HG03521 (cell line): ENCODE measurements around the gene IL15RA.
"Not testable (repeated sequence)": the region's sequence is repeated elsewhere in the genome, so short reads cannot be mapped to it uniquely, and the experiment has no call there.

Experiments used
- ATAC-seq: cut with Tn5 transposase; IDR thresholded peaks from one replicate; pipeline ENCODE4 v1.9.1; 2021; ENCODE audit warnings: mild to moderate bottlenecking, moderate library complexity; ENCODE audit not compliant: unreplicated experiment

Gene IL15RA

DNA sequence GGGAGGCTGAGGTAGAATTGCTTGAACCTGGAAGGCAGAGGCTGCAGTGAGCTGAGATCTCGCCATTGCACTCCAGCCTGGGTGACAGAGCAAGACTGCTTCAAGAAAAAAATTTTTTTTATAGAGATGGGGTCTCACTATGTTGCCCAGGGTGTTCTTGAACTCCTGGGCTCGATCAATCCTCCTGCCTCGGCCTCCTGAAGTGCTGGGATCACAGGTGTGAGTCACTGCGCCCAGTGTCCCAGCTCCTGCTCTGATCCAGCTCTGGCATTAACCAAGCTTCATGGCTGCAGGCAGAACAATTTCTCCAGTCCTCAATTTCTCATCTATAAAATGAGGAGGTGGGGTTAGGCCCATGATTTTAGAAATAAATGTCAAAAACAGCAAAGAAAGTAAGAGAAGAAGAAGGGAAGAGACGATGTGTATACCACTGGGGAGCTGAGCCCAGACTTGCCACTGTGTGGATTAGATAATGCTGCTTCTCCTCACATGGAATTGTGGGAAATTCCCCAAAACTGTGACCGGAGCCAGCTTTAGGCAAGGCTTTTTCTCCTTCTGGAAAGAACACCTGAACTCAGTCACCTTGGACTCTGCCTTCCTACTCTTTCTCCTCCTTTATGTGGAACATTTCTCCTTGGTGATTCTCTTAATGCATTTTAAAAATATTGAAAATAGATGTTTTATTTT is 25.5 kb downstream of the IL15RA start:
- ATAC-seq, result no peak

DNA sequence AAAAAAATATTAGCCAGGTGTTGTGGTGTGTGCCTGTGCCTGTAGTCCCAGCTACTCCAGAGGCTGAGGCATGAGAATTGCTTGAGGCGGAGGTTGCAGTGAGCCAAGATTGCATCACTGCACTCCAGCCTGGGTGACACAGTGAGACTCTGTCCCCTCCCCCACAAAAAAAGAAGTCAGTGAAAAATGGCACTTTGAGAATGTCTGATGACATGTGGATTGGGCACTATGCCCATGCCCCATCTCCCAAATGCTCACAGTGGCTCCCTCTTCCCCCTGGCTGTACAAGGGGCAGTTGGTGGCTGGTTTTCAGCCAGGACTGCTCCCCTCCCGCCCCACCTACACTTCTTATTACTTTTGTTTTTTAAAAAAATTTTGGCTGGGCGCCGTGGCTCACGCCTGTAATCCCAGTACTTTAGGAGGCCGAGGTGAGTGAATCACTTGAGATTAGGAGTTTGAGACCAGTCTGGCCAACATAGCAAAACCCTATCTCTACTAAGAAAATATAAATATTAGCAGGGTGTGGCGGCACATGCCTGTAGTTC is 26.1 kb downstream of the IL15RA start:
- ATAC-seq, result no peak

DNA sequence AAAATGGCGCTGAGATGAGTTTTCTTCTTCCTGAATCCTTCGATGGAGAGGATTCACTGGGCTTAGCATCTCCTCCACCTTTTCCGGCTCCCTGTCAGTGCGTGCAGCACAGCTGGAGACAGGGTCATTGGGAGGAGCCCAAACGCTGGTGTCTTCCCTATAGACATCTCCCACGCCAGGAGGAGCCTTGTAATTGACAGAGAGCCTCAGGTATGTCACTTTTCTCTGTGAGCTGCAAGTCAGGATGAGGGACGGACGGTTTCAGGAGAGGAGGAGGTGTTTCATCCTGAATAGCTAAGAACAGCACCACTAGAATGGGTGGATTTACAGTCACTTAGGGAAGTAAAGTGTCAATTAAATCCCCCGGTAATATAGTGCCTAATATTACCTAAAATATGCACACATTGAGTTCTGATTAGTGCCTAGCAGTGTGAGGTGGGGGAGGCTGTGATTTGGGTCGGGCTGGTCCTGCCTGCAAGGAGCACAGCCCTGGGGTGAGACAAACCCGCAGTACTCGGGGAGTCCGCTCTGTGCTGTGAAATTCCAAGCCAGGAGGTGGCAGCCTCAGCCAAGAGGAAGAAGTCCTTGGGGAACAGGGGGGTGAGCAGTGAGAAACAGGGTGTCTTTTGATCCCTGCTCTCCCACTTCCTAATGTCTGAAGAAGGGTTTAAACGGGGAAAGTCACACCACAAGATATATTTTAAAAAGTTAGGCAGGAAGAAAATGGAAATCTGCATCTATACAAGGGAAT is 28.2 kb downstream of the IL15RA start:
- no peak for ATAC-seq

DNA sequence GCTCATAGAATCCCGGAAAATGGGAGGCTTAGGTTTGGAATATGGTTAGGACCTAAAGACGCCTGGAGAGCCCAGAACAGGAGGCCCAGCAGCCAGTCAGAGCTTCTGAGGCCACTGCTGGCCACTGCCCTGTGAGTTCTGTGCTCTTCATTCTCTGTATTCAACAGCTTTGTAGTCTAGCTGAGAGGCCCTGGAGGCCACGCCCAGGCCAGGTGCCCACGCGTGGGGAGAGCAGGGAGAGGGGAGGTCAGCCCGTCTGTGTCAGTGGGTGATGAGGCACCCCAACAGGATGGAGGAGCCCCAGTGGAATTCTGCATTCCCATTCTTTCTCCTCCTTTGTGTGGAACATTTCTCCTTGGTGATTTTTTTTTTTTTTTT is 29.1 kb downstream of the IL15RA start:
- no peak for ATAC-seq

DNA sequence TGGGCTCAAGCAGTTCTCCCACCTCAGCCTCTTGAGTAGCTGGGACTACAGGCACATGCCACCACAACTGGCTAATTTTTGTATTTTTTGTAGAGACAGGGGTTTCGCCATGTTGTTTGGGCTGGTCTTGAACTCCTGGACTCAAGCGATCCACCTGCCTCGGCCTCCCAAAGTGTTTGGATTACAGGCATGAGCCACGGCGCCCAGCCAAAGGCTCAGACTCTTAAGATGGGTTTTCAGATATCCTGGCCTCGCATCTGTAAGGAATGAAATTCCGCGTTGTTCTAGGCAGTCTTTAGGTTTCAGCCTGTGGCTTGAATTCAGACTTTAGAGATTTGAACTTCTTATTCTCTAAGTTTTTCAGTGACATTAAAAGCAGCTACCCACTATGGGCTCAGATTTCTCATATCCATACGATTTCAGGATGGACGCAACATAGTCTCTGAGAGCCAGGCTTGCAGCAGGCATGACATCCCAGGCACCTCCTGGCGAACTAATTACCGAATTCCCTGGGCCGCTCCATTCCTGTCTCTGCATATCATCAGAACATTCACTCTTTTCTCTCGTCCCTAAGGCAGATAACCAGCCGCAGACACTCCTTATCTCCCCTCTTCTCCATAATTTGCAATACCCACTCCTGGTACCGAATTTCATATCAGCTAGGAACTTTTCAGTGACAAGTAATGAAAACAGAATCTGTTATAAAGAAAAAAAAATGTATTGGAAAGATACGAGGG is 29.7 kb downstream of the IL15RA start:
- ATAC-seq, result no peak

DNA sequence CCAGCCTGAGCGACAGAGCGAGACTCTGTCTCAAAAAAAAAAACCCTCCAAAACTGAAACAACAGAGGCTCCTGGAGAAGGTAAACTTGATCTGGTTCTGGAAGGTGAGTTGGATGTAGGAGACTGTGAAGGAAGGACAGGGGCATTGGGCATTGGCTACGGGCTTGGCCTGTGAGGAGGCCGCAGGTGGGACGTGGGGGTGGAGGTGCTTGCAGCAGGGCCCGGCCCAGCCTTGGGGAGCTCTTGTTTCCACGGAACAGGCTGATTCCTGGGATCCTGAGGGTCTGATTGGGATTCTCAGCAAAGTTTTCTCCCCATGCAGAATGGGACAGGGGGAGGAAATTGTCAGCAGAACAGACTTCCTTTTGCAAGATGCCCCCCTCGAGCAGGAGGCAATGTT is 30.6 kb downstream of the IL15RA start:
- no peak for ATAC-seq

DNA sequence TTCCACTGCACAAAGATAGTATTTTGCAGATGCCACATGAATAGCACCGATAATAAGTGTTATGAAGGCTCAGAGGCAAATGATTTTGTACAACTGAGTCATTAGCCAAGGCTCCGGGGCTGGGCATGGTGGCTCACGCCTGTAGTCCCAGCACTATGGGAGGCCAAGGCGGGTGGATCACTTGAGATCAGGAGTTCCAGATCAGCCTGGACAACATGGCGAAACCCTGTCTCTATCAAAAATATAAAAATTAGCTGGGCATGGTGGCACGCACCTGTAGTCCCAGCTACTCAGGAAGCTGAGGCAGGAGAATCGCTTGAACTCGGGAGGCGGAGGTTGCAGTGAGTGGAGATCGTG is 30.9 kb downstream of the IL15RA start:
- ATAC-seq, result not testable (repeated sequence)

DNA sequence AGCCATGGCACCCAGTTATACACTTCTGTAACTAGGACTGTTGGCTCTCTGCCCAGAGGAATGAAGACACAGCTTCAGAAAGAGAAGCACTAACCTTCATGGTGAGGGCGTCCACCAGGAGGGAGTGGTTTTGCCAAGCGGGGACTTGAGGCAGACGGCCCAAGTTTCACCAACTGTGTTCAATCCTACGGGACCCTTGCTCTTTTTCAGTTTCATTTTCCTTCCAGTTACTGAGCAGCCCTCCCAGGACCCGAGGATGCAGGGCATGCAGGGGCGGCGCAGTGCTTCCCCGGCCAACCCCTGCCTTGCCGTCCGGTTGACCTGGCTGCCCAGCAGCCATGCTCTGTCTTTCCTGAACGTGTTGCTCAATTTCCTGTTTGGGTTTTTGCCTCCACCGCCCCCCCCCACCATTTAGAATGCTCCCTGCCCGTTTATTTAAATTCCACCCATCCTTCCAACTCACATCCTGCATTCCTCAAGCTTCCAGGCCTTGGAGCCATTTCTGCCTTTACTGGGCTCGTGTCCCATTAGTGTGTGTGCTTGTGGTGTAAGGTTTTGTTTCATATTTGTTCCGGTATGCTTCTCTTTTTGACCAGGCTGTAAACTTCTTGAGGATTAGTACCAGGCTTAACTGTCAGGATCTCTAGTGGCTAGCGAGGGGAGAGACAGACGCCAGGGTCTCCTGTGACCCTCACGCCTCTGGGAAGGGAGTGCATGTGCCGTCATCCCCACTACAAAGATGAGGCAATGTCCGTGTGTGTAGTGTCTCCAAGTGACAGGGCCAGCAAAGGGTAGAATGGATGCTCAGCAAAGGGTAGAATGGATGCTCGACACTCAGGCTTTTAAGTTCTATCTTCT is 31.6 kb downstream of the IL15RA start:
- no peak for ATAC-seq

DNA sequence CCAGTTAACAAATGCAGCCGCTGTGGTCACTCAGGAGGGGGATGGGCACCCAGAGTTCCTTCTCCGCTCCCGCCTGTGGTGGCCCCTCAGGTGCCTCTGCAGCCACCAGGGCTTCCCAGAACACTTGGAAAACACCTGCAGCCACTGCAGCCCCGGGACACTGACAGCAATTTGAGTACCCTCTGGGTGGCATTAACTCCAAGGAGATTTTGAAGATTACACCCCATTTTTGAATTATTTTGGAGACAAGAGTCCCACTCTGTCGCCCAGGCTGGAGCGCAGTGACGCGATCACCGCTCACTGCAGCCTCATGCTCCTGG is 32.2 kb downstream of the IL15RA start:
- ATAC-seq, result no peak

DNA sequence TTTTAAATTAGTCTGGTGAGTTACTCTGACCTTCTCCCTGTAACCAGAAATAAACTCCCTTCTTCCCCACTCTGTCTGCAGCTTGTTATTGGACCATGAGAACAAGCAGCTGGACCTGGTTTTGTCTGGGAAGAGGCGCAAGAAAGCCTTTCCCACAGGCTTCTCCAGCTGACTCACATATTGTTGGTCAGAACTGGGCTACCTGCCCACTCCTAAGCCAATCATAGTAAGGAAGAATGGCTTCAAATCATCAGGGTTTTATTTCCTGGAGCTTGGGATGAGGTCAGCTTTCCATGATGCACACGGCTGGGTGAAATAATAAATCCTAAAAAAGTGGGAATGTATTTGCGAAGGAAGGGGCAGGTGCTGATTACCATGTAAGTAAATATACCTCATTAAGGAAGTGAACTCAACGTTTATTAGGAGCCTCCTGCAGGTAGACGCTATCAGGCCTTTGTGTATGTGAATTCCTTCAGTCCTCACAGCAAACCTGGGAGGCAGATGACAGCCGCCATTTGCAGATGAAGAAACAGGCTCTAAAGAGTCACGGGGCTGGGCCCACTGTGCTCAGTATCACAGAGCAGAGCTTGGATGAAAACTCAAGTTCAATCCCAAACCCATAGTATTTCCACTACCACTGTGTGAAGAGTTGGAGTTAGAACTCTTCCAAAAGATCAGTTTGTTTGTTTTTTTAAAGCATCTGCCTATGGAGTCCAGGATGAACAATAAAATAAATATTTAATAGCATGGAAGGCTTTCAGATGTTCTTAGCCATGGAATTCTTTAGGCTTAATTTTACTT is 32.8 kb downstream of the IL15RA start:
- no peak for ATAC-seq

DNA sequence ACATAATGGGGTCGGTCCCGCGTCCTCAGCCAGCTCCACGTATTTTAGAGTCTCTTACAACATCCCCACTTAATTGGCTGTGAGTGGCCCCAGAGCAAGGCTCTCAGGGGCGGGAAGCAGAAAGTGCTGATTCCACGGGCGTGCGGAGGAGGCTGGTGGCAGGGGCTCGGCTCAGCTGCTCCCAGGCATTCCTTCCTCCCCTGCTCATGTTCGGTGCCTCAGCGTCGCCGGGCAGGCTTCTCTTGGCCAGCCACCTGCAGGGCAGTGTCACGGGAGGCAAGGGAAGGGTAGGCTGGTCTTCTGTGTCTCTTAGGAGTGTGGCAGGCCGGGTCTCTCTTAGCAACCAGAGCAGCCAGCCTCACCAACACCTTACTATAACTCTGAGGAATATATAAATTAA is 33.8 kb downstream of the IL15RA start:
- ATAC-seq, result no peak

DNA sequence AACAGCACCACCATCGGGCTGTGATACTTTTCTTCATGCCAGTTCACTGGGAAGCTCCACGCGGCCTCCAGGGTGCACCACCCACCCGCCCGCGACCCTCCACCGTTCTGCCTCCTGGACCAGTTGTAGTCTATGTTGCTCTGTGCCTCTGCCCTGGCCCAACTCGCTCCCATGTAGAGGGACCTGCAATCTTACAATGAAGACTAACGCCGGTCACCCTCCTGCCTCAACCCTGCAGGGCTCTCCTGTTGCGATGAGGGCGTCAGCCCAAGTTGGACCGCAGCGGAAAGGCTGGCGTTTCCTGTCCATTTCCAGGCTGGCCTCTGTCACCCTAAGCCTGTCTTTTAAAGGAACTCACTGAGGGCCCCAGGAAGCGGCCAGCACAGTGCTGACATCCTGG is 34.9 kb downstream of the IL15RA start:
- no peak for ATAC-seq

DNA sequence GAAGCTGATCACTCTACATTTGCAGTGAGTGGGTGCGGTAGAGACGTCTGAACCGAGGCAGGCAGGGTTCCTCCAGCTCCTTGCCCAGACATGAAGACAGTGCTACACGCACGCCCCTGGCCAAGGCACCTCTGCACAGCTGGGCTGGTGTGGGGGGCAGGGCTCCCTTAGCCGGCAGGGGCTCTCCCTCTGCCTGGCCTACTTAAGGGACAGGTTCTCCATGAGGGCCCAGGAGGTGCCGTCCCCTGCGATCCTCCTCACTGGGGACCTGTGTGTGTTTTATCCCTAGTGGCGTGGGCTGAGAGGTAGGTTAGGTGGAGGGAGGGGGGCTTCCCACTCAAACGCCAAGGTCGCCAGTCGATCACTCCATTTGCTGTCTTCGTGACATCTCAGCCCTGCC is 35.3 kb downstream of the IL15RA start:
- ATAC-seq, result no peak

DNA sequence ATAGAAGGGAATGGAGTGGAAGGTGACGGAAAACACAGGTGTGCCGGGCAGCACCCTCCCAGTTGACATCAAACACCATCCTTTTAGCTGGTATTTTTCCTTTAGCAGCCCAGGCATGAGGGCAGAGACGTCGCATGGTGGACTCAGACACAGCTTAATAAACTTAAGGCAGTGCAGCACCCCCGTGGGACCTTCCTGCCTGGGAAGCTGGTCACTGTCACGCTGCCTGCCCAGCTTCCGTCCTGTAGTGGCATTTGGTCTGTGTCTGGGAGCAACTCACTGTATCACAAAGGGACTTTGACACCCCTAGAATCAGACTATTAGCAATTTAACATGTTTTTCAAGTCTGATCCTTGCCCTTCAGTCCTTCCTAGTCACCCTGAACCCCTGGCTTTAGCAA is 35.8 kb downstream of the IL15RA start:
- ATAC-seq, result no peak

DNA sequence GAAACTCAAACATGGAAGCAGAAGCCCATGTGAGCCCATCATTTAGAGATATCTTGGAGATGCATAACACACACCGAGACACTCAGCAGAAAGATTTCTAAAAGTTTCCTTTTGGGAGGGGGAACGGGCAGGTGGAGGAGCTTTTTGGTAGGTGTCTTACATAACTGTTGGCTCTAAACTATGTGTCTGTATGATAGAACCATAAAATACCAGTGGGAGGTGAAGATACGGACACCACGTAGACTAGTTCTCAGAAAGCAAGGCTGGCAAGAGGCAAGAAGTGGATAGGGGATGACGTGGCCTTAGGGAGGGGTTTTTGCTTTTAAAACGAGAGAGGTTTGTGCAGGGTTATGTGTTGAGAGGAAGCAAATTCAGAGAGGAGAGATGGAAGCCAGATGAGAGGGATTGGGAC is 36.5 kb downstream of the IL15RA start:
- ATAC-seq, result no peak

DNA sequence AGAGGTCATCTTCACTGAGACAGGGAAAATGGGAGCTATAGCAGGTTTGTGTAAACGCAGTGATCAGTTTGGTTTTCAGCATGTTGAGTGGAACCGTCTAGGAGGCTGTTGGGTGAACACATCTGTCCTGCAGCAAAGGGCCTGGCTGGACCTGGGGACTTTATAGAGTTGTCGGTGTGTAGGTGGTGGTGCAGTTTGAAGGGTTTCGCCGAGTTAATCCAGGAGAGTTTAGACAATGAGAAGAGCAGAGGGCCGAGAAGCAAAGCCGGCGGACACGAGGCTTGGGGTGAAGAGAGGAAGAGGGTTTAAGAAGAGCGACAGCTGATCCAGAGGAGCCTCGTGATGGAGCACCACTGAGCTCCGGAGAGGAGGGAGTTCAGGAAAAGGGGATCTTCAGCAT is 39.1 kb downstream of the IL15RA start:
- no peak for ATAC-seq

DNA sequence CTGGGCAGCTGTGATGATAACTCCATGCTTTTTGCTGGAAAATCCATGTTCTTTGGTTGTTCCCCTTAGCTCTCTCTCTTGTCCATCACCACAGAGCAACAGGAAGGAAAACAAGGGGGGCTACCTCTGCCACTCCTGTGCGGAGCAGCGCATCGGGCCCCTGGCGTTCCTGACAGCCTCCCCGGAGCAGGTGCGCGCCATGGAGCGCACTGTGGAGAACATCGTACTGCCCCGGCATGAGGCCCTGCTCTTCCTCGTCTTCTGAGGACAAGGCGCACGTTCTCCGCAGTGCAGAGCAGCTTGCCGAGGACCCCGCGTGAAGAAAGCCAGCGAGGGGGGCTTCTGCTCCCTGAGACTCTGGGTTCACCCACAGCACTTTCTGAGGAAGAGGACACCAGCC is 40.3 kb downstream of the IL15RA start:
- no peak for ATAC-seq

DNA sequence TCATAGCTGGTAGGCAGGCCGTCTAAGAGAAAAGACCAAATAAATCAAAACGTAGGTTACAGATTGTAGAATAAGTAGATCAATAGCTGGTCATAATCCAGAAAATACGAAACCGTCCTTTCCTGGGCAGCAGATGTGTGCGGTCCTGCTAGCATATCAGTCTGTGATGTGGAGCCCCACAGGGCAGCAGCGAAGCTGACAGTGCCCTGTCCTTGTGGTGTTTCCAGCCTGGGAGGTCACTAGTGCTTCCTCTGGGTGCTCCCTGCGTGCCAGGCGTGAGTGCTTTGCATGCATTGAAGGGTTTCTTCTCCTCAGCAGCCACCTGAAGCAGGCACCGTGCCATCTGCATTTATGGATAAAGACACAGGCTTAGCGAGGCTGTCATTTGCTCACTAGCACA is 41.7 kb downstream of the IL15RA start:
- no peak for ATAC-seq

DNA sequence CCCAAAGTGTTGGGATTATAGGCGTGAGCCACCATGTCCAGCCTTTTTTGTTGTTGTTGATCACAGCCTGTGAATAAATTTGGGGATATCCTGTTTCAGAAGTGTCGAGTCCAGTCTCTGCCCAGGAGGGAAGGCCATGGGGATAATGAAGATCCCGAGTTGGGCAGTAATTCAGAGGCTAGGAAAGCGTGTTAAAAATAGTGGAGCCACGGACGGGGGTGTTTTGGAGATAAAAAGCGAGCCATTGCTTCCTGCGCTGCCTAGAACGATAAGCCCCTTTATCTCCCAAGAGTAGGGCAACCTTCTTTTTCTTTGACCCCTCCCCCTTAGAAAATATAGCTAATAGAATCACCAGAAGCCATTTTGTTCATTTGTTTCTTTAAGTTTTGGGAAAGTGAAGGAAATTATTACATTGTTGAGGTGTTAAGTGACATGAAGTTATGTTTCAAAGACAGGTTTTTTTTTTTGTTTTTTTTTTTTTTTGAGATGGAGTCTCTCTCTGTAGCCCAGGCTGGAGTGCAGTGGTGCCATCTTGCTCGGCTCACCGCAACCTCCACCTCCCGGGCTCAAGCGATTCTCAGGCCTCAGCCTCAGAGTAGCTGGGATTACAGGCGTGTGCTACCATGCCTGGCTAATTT is 43.3 kb downstream of the IL15RA start:
- no peak for ATAC-seq

DNA sequence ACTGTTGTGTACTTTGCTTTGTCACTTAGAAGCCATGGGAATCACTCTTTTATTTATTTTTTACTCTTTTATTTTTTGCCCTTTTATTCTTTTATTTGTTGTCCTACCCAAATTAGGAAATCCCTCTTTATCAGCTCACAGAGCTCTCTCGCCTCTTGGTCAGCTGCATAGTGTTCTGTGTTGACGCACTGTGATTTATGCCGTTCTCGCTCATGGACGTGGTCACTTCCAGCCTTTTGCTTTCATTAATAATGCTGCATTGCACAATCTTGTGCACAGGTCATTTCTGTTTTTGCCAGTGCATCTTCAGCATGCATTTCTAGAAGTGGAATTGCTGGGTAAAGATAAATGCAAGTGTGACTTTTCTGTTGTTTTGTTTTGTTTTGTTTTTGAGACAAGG is 45.0 kb downstream of the IL15RA start:
- ATAC-seq, result no peak
